Hippocampal formation (tissue), 2 donors: ENCODE data around the gene MSI2.

ENCODE experiments used
- DNase-seq, 2 donors: peaks; one replicate each; lab custom pipeline; 2025; lab: John Stamatoyannopoulos, UW

MSI2 gene

GRCh38 chr17:57415751-57416207 is 159.5 kb downstream of the MSI2 start:
- peak in 1 of 2 donors; percentile 55 for DNase-seq

GRCh38 chr17:57416369-57416768 is 160.0 kb downstream of the MSI2 start:
- no peak for DNase-seq

GRCh38 chr17:57417956-57418355 is 161.6 kb downstream of the MSI2 start:
- DNase-seq, result no peak

GRCh38 chr17:57418463-57419246 is 162.3 kb downstream of the MSI2 start:
- DNase-seq, result no peak

- no peak for DNase-seq
Observed at GRCh38 chr17:57419940-57420550, 163.7 kb downstream of the MSI2 start.

- DNase-seq, result no peak
Observed at GRCh38 chr17:57420734-57421717, 164.7 kb downstream of the MSI2 start.

- DNase-seq, result no peak
Observed at GRCh38 chr17:57422574-57423164, 166.3 kb downstream of the MSI2 start.

- no peak for DNase-seq
Observed at GRCh38 chr17:57423541-57423940, 167.2 kb downstream of the MSI2 start.

- no peak for DNase-seq
Observed at GRCh38 chr17:57424273-57424672, 167.9 kb downstream of the MSI2 start.

- no peak for DNase-seq
Observed at GRCh38 chr17:57424777-57425188, 168.5 kb downstream of the MSI2 start.

- DNase-seq, result no peak
Observed at GRCh38 chr17:57425431-57425830, 169.1 kb downstream of the MSI2 start.

- no peak for DNase-seq
Observed at GRCh38 chr17:57425903-57426880, 169.9 kb downstream of the MSI2 start.

- DNase-seq, result no peak
Observed at GRCh38 chr17:57429966-57430365, 173.6 kb downstream of the MSI2 start.

- DNase-seq, result no peak
Observed at GRCh38 chr17:57431415-57431814, 175.1 kb downstream of the MSI2 start.

- no peak for DNase-seq
Observed at GRCh38 chr17:57432507-57433277, 176.4 kb downstream of the MSI2 start.

- no peak for DNase-seq
Observed at GRCh38 chr17:57433452-57433851, 177.1 kb downstream of the MSI2 start.

GRCh38 chr17:57434361-57434760 is 178.0 kb downstream of the MSI2 start:
- DNase-seq, result no peak

GRCh38 chr17:57436565-57436964 is 180.2 kb downstream of the MSI2 start:
- DNase-seq, result no peak

GRCh38 chr17:57438066-57438731 is 181.9 kb downstream of the MSI2 start:
- no peak for DNase-seq
